Measurements from ENCODE around the gene CNIH1. TPM values are rescaled to one million over a fixed set of nuclear protein-coding genes. Genes with fewer than 3 reads are reported as not detected.
"Not testable (repeated sequence)": the region's sequence is repeated elsewhere in the genome, so short reads cannot be mapped to it uniquely, and the experiment has no call there.

Gene CNIH1
- total RNA-seq, 1 experiment from 2014 or later: 149 TPM

DNA sequence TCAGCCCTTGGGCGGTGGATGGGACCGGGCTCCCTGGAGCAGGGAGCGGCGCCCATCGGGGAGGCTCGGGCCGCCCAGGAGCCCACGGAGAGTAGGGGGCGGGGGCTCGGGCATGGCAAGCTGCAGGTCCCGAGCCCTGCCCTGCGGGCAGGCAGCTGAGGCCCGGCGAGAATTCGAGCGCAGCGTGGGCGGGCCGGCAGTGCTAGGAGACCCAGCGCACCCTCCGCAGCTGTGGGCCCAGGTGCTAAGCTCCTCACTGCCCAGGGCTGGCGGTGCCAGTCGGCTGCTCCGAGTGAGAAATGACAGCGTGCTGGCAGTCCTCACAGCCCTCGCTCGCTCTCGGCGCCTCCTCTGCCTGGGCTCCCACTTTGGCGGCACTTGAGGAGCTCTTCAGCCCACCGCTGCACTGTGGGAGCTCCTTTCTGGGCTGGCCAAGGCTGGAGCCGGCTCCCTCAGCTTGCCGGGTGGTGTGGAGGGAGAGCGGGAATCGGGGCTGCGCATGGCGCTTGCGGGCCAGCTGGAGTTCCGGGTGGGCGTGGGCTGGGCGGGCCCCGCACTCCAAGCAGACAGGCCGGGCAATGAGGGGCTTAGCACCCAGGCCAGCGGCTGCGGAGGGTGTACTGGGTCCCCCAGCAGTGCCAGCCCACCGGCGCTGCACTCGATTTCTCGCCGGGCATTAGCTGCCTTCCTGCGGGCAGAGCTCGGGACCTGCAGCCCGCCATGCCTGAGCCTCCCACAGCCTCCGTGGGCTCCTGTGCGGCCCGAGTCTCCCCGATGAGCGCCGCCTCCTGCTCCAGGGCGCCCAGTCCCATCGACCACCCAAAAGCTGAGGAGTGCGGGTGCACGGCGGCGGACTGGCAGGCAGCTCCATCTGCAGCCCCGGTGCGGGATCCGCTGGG is 47.9 kb downstream of the CNIH1 start:
- H3K4me1 ChIP-seq (ENCODE audit: control insufficient read depth in 1 of 2, insufficient read depth in 2 of 2, low read length in 2 of 2): peaks cover 7 to 16% of the 10 kb centered on the region in 2 experiments
- H3K9ac ChIP-seq (ENCODE audit: low read length); CTCF ChIA-PET; H3K4me2 ChIP-seq (ENCODE audit: low read length); H3K36me3 ChIP-seq (ENCODE audit: control insufficient read depth in 1 of 2, insufficient read depth in 2 of 2, low read length in 2 of 2); ATAC-seq; DNase-seq (ENCODE audit: low read depth, low spot score); H3K4me3 ChIP-seq (replicated peaks in 1 of 2; ENCODE audit: low read depth in 1 of 2, low read length in 2 of 2); RAD21 ChIA-PET (ENCODE audit: low non-redundant PET in 1 of 2, low total read pairs in 2 of 2, uncharacterized antibody in 2 of 2, unreplicated experiment in 2 of 2); H3K27ac ChIP-seq (ENCODE audit: low read depth, low read length); BruUV-seq (replicated peaks); intact Hi-C loops (cut with micrococcal nuclease); H3K9me2 ChIP-seq (ENCODE audit: insufficient read depth); H2AFZ ChIP-seq (ENCODE audit: low read depth, low read length, poor library complexity, severe bottlenecking); POLR2A ChIA-PET; H3K9me3 ChIP-seq (ENCODE audit: control insufficient read depth in 1 of 2, insufficient read depth in 1 of 2, low read depth in 1 of 2, low read length in 2 of 2); H4K20me1 ChIP-seq (ENCODE audit: insufficient read depth); H3K27me3 ChIP-seq (ENCODE audit: insufficient read depth, low read length): not testable (repeated sequence)
- peaks cover 11% of the 10 kb centered on the region for H3K79me2 ChIP-seq (ENCODE audit: insufficient read depth, low read length)

DNA sequence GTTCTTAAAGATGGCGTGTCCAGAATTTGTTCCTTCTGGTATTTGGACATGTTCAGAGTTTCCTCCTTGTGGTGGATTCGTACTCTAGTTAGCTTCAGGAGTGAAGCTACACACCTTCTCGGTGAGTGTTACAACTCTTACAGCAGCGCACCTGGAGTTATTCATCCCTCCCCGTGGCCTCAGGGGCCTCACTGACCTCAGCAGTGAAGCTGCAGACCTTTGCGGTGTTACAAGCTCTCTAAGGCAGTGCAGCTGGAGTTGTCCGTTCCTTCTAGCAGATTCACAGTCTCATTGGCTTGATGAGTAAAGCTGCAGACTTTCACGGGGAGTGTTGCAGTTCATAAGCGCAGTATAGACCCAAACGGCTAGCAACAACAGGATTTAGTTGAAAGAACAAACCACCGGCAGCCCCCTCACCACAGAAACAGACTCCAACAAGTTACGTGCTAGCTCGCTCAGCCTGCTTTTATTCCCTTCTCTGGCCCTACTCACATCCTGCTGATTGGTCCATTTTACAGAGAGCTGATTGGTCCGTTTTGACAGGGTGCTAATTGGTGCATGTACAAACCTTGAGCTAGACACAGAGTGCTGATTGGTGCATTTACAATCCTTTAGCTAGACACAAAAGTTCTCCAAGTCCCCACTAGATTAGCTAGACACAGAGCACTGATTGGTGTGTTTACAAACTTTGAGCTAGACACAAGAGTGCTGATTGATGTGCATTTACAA is 48.9 kb downstream of the CNIH1 start:
- no peaks in the 10 kb centered on the region for H3K36me3 ChIP-seq (ENCODE audit: control insufficient read depth in 1 of 2, insufficient read depth in 2 of 2, low read length in 2 of 2)
- no peaks in the 10 kb centered on the region for H3K9me3 ChIP-seq (ENCODE audit: control insufficient read depth in 1 of 2, insufficient read depth in 1 of 2, low read depth in 1 of 2, low read length in 2 of 2)
- no peak overlapping the region for H3K4me2 ChIP-seq (ENCODE audit: low read length)
- H3K27me3 ChIP-seq (ENCODE audit: insufficient read depth, low read length): no peaks in the 10 kb centered on the region
- ChIA-PET RAD21 (ENCODE audit: low non-redundant PET in 1 of 2, low total read pairs in 2 of 2, uncharacterized antibody in 2 of 2, unreplicated experiment in 2 of 2) (no interaction called here), CTCF (no interaction called here), POLR2A (no interaction called here)
- no peak overlapping the region for H2AFZ ChIP-seq (ENCODE audit: low read depth, low read length, poor library complexity, severe bottlenecking)
- peaks cover 0 to 6% of the 10 kb centered on the region in 2 experiments; a peak in 2 of 4 replicates for H3K4me1 ChIP-seq (ENCODE audit: control insufficient read depth in 1 of 2, insufficient read depth in 2 of 2, low read length in 2 of 2)
- no peak overlapping the region for H3K9ac ChIP-seq (ENCODE audit: low read length)
- no TSS peak for BruUV-seq (replicated peaks)
- intact Hi-C loops (cut with micrococcal nuclease): no loop called here
- H3K79me2 ChIP-seq (ENCODE audit: insufficient read depth, low read length): peaks cover 1% of the 10 kb centered on the region; the same call in 1 of the 2 replicates
- no peaks in the 10 kb centered on the region; the same call in 1 of the 2 replicates for H3K9me2 ChIP-seq (ENCODE audit: insufficient read depth)
- no peak overlapping the region for H3K4me3 ChIP-seq (replicated peaks in 1 of 2; ENCODE audit: low read depth in 1 of 2, low read length in 2 of 2)
- H4K20me1 ChIP-seq (ENCODE audit: insufficient read depth): no peaks in the 10 kb centered on the region
- no peak for DNase-seq (ENCODE audit: low read depth, low spot score)
- no peak for ATAC-seq
- no peak overlapping the region for H3K27ac ChIP-seq (ENCODE audit: low read depth, low read length)
- TF ChIP-seq SIN3A (IDR thresholded peaks at IDR 0.05; ENCODE audit: low read depth) (no peak), YY1 (IDR thresholded peaks at IDR 0.05; ENCODE audit: extremely low read depth, insufficient replicate concordance, low read depth, low read length) (no peak), ZFX (IDR thresholded peaks at IDR 0.05) (no peak), SP1 (IDR thresholded peaks at IDR 0.05; ENCODE audit: low read depth) (no peak), POLR2AphosphoS5 (IDR thresholded peaks at IDR 0.05; ENCODE audit: low read depth, low read length) (no peak), CBX3 (IDR thresholded peaks at IDR 0.05; ENCODE audit: low read depth) (no peak), TCF7L2 (IDR thresholded peaks at IDR 0.05; ENCODE audit: borderline replicate concordance, extremely low read depth, insufficient read depth, insufficient read length) (no peak), SRF (IDR thresholded peaks at IDR 0.05; ENCODE audit: low read depth) (no peak), ZNF274 (IDR thresholded peaks at IDR 0.05; ENCODE audit: low read depth, low read length) (no peak), POLR2A (IDR thresholded peaks at IDR 0.05; ENCODE audit: borderline replicate concordance, extremely low read depth, insufficient read depth, insufficient read length) (no peak), RAD21 (IDR thresholded peaks at IDR 0.05; ENCODE audit: low read depth) (no peak), EZH2phosphoT487 (IDR thresholded peaks at IDR 0.05; ENCODE audit: borderline replicate concordance) (no peak), ELF1 (IDR thresholded peaks at IDR 0.05; ENCODE audit: borderline replicate concordance, low read depth) (no peak)
- TF ChIP-seq, protein P1, sequence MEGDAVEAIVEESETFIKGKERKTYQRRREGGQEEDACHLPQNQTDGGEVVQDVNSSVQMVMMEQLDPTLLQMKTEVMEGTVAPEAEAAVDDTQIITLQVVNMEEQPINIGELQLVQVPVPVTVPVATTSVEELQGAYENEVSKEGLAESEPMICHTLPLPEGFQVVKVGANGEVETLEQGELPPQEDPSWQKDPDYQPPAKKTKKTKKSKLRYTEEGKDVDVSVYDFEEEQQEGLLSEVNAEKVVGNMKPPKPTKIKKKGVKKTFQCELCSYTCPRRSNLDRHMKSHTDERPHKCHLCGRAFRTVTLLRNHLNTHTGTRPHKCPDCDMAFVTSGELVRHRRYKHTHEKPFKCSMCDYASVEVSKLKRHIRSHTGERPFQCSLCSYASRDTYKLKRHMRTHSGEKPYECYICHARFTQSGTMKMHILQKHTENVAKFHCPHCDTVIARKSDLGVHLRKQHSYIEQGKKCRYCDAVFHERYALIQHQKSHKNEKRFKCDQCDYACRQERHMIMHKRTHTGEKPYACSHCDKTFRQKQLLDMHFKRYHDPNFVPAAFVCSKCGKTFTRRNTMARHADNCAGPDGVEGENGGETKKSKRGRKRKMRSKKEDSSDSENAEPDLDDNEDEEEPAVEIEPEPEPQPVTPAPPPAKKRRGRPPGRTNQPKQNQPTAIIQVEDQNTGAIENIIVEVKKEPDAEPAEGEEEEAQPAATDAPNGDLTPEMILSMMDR (IDR thresholded peaks at IDR 0.05 in 2 of 3, conservative IDR thresholded peaks at IDR 0.05 in 1 of 3; ENCODE audit: borderline replicate concordance in 1 of 3, insufficient read depth in 1 of 3, low read depth in 2 of 3, low read length in 2 of 3): no peak
- TF ChIP-seq, protein P2, sequence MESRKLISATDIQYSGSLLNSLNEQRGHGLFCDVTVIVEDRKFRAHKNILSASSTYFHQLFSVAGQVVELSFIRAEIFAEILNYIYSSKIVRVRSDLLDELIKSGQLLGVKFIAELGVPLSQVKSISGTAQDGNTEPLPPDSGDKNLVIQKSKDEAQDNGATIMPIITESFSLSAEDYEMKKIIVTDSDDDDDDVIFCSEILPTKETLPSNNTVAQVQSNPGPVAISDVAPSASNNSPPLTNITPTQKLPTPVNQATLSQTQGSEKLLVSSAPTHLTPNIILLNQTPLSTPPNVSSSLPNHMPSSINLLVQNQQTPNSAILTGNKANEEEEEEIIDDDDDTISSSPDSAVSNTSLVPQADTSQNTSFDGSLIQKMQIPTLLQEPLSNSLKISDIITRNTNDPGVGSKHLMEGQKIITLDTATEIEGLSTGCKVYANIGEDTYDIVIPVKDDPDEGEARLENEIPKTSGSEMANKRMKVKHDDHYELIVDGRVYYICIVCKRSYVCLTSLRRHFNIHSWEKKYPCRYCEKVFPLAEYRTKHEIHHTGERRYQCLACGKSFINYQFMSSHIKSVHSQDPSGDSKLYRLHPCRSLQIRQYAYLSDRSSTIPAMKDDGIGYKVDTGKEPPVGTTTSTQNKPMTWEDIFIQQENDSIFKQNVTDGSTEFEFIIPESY (IDR thresholded peaks at IDR 0.05; ENCODE audit: extremely low read depth, insufficient replicate concordance, low read length): no peak
